Measurements from ENCODE around the gene PDIA5.

DNA sequence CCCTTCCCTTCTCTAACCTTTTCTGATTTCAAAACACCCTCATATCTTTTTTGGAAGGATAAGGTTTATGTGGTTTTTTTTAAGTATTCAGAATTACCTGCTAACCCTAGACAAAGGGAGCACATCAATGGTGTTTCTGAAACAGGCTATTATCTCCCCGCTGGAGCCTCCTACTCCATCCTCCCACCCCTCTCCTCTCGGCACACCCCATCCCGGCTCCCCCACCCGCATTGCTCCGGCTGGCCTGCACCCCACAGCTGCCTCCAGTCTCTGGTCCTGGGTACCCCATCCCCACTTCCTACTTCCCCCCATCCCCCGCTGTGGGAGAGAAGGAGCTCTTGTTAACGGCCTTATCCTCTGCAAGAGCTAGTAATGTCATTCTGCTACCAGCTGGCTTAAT is 59.2 kb downstream of the PDIA5 start:
- TF ChIP-seq, protein P1, sequence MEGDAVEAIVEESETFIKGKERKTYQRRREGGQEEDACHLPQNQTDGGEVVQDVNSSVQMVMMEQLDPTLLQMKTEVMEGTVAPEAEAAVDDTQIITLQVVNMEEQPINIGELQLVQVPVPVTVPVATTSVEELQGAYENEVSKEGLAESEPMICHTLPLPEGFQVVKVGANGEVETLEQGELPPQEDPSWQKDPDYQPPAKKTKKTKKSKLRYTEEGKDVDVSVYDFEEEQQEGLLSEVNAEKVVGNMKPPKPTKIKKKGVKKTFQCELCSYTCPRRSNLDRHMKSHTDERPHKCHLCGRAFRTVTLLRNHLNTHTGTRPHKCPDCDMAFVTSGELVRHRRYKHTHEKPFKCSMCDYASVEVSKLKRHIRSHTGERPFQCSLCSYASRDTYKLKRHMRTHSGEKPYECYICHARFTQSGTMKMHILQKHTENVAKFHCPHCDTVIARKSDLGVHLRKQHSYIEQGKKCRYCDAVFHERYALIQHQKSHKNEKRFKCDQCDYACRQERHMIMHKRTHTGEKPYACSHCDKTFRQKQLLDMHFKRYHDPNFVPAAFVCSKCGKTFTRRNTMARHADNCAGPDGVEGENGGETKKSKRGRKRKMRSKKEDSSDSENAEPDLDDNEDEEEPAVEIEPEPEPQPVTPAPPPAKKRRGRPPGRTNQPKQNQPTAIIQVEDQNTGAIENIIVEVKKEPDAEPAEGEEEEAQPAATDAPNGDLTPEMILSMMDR (IDR thresholded peaks at IDR 0.05; ENCODE audit: low read depth, low read length, poor library complexity, severe bottlenecking): no peak
- TF ChIP-seq EZH2phosphoT487 (IDR thresholded peaks at IDR 0.05; ENCODE audit: borderline replicate concordance, low read length): no peak
